Stomach (tissue), 9 donors: Measurements from ENCODE around the gene NHLH1. TPM values are rescaled to one million over a fixed set of nuclear protein-coding genes. Genes with fewer than 3 reads are reported as not detected.

Experiments used
- DNase-seq, 2 donors: peaks; one replicate each; pipeline versions ENCODE4 v3.0.0 to v3.0.0-alpha.2; 2013 to 2019
- H3K27ac ChIP-seq, 5 donors: fragments of 200-600 bp in 4 of 5; sonication (generic) in 4 of 5; one replicate each; pipeline ENCODE4 v1.5.1; 2013 to 2019; ENCODE audit warnings: mild to moderate bottlenecking in 1 of 5, moderate library complexity in 1 of 5
- H3K27me3 ChIP-seq, 3 donors: fragments of 200-600 bp; sonication (generic); one replicate each; pipeline ENCODE4 v1.5.1; 2017 to 2019; ENCODE audit warnings: mixed run types in 1 of 3
- H3K36me3 ChIP-seq, 4 donors: fragments of 200-600 bp; sonication (generic); 1 replicate in 3 of 4; 2 replicates in 1 of 4; pipeline ENCODE4 v1.5.1; 2016 to 2019
- H3K4me1 ChIP-seq, 4 donors: fragments of 200-600 bp; sonication (generic); one replicate each; pipeline ENCODE4 v1.5.1; 2016 to 2019
- H3K4me3 ChIP-seq, 4 donors: fragments of 200-600 bp; sonication (generic) in 3 of 4; one replicate each; pipeline ENCODE4 v1.5.1; 2016 to 2019; ENCODE audit warnings: mild to moderate bottlenecking in 1 of 4
- H3K9me3 ChIP-seq, 4 donors: fragments of 200-600 bp; sonication (generic); one replicate each; pipeline ENCODE4 v1.5.1; 2016 to 2019
- EP300 ChIP-seq: sonication (generic); formaldehyde crosslinking; IDR thresholded peaks from one replicate; pipeline ENCODE4 v1.6.1; 2017; ENCODE audit warnings: antibody characterized with exemption
- POLR2A ChIP-seq, 4 donors: fragments of 450-650 bp; IDR thresholded peaks; one replicate each; pipeline ENCODE4 v1.6.1; 2016; ENCODE audit warnings: antibody characterized with exemption in 4 of 4, control low read depth in 2 of 4, mild to moderate bottlenecking in 1 of 4, moderate library complexity in 1 of 4
- POLR2AphosphoS5 ChIP-seq, 3 donors: sonication (generic); formaldehyde crosslinking; IDR thresholded peaks; one replicate each; pipeline ENCODE4 v1.6.1; 2016; ENCODE audit warnings: antibody characterized with exemption in 3 of 3
- WGBS, 5 donors: extraction: QIAGEN DNeasy Blood & Tissue Kit in 3 of 5; methylation state at CpG; one replicate each; pipeline versions ENCODE4 v1.1.5 to v1.1.7; 2013 to 2018; 5-methylcytosine and 5-hydroxymethylcytosine counted together
- intact Hi-C: fragments of 100-400 bp; cut with DNase I; formaldehyde crosslinking; loops from one replicate; pipeline ENCODE4 v1.15.1; 2023; ENCODE audit warnings: low total_unique reads
- polyA plus RNA-seq, 3 donors: library from polyadenylated mRNA; stranded (reverse); fragments of 200-250 nt; gene quantifications; one replicate each; pipeline ENCODE4 v1.2.3, GENCODE V29; 2013
- total RNA-seq, 5 donors: library from RNA; depleted of rRNA; stranded (reverse); fragments of >200 nt; gene quantifications; one replicate each; pipeline versions ENCODE4 v1.1.0 to v1.2.3, GENCODE V29; 2014 to 2016
- TF ChIP-seq, protein P1 (sequence below), 7 experiments: fragments of 450-650 bp in 4 of 7; fragments of 200-600 bp in 3 of 7; sonication (generic) in 3 of 7; IDR thresholded peaks; one replicate each; pipeline ENCODE4 v1.5.1; 2016 to 2019; ENCODE audit warnings: antibody characterized with exemption in 7 of 7, control low read depth in 2 of 7, mild to moderate bottlenecking in 1 of 7
- donor health status: healthy with polysubstance abuse.
- donor health status: Bipolar disorder and iron deficiency.
- donor health status: healthy.

Gene NHLH1
- total and polyA plus RNA-seq, 8 donors: 0.08 TPM; not detected in 7

DNA sequence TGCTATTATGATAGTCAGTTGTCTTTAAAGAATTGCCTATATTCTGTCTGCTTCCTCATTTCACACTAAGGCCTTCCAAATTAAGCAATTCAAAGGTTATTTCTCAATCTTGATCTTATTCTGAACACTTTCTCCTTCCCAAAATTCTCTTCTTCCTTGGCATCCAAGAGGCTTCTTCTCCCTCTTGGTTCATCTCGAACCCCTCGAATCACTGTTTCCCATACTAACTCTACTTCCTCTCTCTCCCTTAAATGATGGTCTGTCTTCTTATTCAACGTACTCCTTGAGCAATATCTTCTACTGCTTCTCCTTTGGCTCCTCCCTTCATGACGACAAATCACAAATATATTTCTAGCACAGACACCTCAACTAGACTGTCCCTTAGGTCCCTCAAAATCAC is 28.3 kb upstream of the NHLH1 start:
- no peak overlapping the region for H3K4me3 ChIP-seq
- H3K27me3 ChIP-seq: no peaks in the 10 kb centered on the region
- peak overlapping the region in 1 of 5 donors; percentile 10 for H3K27ac ChIP-seq
- H3K36me3 ChIP-seq: peaks cover 42 to 66% (median 65%) of the 10 kb centered on the region in 4 donors
- 78 to 84% (median 83%) methylated on average over 4 of the region's 4 CpGs for WGBS, 5 donors
- peaks cover 9 to 44% (median 22%) of the 10 kb centered on the region in 4 donors for H3K4me1 ChIP-seq
- no peaks in the 10 kb centered on the region for H3K9me3 ChIP-seq
- TF ChIP-seq POLR2A (IDR thresholded peaks at IDR 0.05): no peak
- TF ChIP-seq EP300: no peak
- TF ChIP-seq POLR2AphosphoS5 (IDR thresholded peaks at IDR 0.05): no peak
- TF ChIP-seq, protein P1, sequence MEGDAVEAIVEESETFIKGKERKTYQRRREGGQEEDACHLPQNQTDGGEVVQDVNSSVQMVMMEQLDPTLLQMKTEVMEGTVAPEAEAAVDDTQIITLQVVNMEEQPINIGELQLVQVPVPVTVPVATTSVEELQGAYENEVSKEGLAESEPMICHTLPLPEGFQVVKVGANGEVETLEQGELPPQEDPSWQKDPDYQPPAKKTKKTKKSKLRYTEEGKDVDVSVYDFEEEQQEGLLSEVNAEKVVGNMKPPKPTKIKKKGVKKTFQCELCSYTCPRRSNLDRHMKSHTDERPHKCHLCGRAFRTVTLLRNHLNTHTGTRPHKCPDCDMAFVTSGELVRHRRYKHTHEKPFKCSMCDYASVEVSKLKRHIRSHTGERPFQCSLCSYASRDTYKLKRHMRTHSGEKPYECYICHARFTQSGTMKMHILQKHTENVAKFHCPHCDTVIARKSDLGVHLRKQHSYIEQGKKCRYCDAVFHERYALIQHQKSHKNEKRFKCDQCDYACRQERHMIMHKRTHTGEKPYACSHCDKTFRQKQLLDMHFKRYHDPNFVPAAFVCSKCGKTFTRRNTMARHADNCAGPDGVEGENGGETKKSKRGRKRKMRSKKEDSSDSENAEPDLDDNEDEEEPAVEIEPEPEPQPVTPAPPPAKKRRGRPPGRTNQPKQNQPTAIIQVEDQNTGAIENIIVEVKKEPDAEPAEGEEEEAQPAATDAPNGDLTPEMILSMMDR (IDR thresholded peaks at IDR 0.05): no peak
- intact Hi-C loops: no loop called here
- DNase-seq: no peak

DNA sequence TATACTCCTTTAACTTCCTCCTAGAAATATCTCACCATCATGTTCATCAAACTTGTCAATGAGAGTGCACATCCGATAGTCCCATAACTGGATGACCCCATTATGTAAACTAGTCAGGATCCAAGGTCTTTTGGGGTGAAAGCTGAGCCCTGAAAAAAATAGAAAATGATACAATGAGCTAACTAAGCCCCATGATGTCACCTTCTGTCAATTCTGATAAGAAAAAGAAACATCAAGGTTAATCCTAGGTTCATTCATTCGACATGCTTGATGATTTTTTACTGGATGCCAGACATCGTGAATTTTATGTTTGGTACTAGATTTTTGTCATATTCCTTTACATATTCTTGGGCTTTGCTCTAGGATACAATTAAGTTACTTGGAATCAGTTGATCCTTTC is 26.7 kb upstream of the NHLH1 start:
- Histone ChIP-seq H3K4me3 (no peak overlapping the region), H3K36me3 (peaks cover 32 to 57% (median 53%) of the 10 kb centered on the region in 4 donors), H3K27ac (no peak overlapping the region), H3K4me1 (peaks cover 14 to 59% (median 28%) of the 10 kb centered on the region in 4 donors), H3K9me3 (no peaks in the 10 kb centered on the region), H3K27me3 (no peaks in the 10 kb centered on the region)
- DNase-seq: no peak
- intact Hi-C loops: no loop called here
- TF ChIP-seq POLR2AphosphoS5 (IDR thresholded peaks at IDR 0.05): no peak
- TF ChIP-seq, protein P1 (IDR thresholded peaks at IDR 0.05): no peak
- no peak for TF ChIP-seq EP300
- no peak for TF ChIP-seq POLR2A (IDR thresholded peaks at IDR 0.05)
- WGBS, 5 donors: 61 to 75% (median 70%) methylated on average over 3 of the region's 3 CpGs

DNA sequence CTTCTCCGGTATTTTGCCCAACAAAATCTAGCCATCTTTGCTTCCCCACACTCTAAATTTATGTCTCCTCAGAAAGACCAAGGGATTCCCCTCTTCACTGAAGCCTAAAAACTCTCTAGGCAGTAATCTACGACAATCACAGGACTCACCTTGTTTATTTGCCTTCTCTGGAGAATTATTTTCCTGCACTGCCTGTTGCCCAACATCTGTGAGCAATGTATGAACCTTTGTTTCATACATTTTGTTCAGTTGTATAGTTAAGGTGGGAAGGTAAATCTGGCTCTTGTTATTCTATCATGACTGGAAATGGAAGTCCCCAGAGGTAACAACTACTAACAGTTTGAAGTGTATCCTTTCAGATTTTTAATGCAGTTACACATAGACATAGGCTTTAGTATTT is 26.0 kb upstream of the NHLH1 start:
- no peak overlapping the region for H3K27ac ChIP-seq
- no peak for TF ChIP-seq EP300
- TF ChIP-seq, protein P1 (IDR thresholded peaks at IDR 0.05): no peak
- no peak for TF ChIP-seq POLR2AphosphoS5 (IDR thresholded peaks at IDR 0.05)
- TF ChIP-seq POLR2A (IDR thresholded peaks at IDR 0.05): no peak
- peaks cover 14 to 66% (median 28%) of the 10 kb centered on the region in 4 donors for H3K4me1 ChIP-seq
- H3K4me3 ChIP-seq: peak overlapping the region in 2 of 4 donors; percentile 75 to 91
- H3K27me3 ChIP-seq: no peaks in the 10 kb centered on the region
- H3K9me3 ChIP-seq: no peaks in the 10 kb centered on the region
- intact Hi-C loops: no loop called here
- no peak for DNase-seq
- 40 to 57% (median 47%) methylated on average over 2 of the region's 2 CpGs for WGBS, 5 donors
- peaks cover 30 to 55% (median 51%) of the 10 kb centered on the region in 4 donors for H3K36me3 ChIP-seq

DNA sequence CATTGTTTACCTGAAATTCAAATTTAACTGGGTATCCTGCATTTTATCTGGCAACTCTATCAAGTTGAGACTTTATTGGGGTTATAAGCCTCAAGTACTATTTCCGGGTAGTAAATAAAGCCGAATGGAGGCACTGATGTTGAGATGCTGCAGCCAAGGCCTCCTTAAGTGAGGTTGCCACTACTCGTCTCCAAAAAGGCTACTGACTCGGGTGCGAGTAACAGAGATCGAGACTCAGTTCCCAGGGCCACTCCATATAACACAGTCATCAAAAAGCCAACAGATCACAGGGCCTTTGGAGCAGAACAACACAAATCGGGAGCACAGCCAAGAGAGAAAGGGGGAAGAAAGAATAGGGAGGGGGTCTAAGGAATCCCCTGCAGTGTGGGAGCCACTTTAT is 24.3 kb upstream of the NHLH1 start:
- peak in 1 of 2 donors; percentile 44 for DNase-seq
- Histone ChIP-seq H3K4me1 (peaks cover 14 to 82% (median 31%) of the 10 kb centered on the region in 4 donors), H3K36me3 (peaks cover 21 to 55% (median 50%) of the 10 kb centered on the region in 4 donors)

More for the DNA sequence above, 24.3 kb upstream of the NHLH1 start:
- peak overlapping the region; percentile 75 to 91 (median 85) for H3K4me3 ChIP-seq
- 0 to 2% (median 1%) methylated on average over 7 of the region's 7 CpGs for WGBS, 5 donors
- TF ChIP-seq, protein P1 (IDR thresholded peaks at IDR 0.05): no peak
- TF ChIP-seq POLR2A (IDR thresholded peaks at IDR 0.05): no peak
- TF ChIP-seq POLR2AphosphoS5 (IDR thresholded peaks at IDR 0.05): no peak
- TF ChIP-seq EP300: no peak
- intact Hi-C loops: no loop called here
- H3K27ac ChIP-seq: peak overlapping the region; percentile 82 to 94 (median 93)
- no peaks in the 10 kb centered on the region for H3K27me3 ChIP-seq
- H3K9me3 ChIP-seq: no peaks in the 10 kb centered on the region
